ENCODE results near the gene NFE2L2.

DNA sequence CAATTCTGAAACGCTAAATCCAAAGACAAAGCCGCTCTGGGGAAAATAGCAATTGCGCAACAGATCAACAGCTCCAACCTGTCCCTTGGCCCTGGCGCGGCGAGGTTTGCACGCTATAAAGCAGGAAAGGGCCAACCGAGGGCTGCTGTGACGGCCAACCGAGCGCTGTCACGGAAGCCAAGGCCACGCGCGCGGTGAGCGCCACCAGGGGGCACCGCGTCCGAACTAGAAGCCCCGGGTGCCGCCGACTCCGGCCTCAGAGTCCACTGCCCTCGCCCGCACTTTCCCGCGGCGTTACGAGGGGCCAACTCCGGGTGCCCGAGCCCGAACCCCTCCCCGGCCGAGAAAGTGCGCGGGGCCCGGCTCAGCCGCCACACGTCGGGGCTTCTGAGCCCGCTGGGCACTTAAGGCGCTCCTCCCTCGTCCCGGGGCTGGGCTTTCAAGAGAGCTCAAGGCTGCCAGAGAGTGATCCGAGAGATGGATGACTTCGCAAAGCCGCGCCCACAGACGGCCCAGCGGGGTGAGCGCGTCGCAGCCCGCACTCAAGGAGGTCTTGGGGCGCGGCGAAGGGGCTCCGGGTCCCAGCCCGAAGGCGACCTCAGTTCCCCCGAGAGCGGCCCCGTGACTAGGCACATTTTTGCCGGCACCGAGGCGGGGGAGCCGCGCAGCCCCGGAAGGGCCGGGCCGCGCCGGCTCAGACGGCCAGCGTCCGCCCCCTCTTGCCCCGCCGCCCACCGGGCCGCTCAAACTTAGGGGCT, 897 bp downstream of the NFE2L2 start:
- TF ChIP-seq, protein P1, sequence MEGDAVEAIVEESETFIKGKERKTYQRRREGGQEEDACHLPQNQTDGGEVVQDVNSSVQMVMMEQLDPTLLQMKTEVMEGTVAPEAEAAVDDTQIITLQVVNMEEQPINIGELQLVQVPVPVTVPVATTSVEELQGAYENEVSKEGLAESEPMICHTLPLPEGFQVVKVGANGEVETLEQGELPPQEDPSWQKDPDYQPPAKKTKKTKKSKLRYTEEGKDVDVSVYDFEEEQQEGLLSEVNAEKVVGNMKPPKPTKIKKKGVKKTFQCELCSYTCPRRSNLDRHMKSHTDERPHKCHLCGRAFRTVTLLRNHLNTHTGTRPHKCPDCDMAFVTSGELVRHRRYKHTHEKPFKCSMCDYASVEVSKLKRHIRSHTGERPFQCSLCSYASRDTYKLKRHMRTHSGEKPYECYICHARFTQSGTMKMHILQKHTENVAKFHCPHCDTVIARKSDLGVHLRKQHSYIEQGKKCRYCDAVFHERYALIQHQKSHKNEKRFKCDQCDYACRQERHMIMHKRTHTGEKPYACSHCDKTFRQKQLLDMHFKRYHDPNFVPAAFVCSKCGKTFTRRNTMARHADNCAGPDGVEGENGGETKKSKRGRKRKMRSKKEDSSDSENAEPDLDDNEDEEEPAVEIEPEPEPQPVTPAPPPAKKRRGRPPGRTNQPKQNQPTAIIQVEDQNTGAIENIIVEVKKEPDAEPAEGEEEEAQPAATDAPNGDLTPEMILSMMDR (IDR thresholded peaks at IDR 0.05) = peak; percentile 74
- no peak for TF ChIP-seq ZFX (IDR thresholded peaks at IDR 0.05; ENCODE audit: borderline replicate concordance)

Measured in 22Rv1 (cell line).